Measurements from ENCODE around the gene ABCD1. TPM values are rescaled to one million over a fixed set of nuclear protein-coding genes. Genes with fewer than 3 reads are reported as not detected.
"Not testable (repeated sequence)": the region's sequence is repeated elsewhere in the genome, so short reads cannot be mapped to it uniquely, and the experiment has no call there.

The ABCD1 gene
- total RNA-seq, 2 donors from 2014 or later = 7.4 to 12.2 TPM

GRCh38 chrX:153739754-153740486 lies 15.3 kb downstream of the ABCD1 start:
- DNase-seq (ENCODE audit: low spot score) = no peak
- H3K36me3 Mint-ChIP-seq = peaks cover 2% of the 10 kb centered on the region
- no peak overlapping the region for H3K4me3 Mint-ChIP-seq
- H3K27ac Mint-ChIP-seq = no peak overlapping the region
- ATAC-seq = peak; percentile 52 to 67
- H3K27me3 Mint-ChIP-seq = peaks cover 0 to 4% of the 10 kb centered on the region in 2 donors
- H3K4me1 Mint-ChIP-seq (ENCODE audit: low read depth in 2 of 2) = peaks cover 9 to 11% of the 10 kb centered on the region in 2 donors
- no peaks in the 10 kb centered on the region for H3K9me3 Mint-ChIP-seq

GRCh38 chrX:153740631-153741222 lies 16.1 kb downstream of the ABCD1 start:
- Mint-ChIP-seq H3K27me3 (peaks cover 0 to 4% of the 10 kb centered on the region in 2 donors), H3K36me3 (no peaks in the 10 kb centered on the region), H3K27ac (no peak overlapping the region), H3K4me1 (ENCODE audit: low read depth in 2 of 2) (peaks cover under 1 to 3% of the 10 kb centered on the region in 2 donors), H3K9me3 (no peaks in the 10 kb centered on the region), H3K4me3 (no peak overlapping the region)
- DNase-seq (ENCODE audit: low spot score) = no peak
- ATAC-seq = no peak

- DNase-seq (ENCODE audit: low spot score) (no peak), ATAC-seq (no peak)
- H3K27me3 Mint-ChIP-seq = peaks cover 6 to 10% of the 10 kb centered on the region in 2 donors
- H3K36me3 Mint-ChIP-seq = no peaks in the 10 kb centered on the region
- no peak overlapping the region for H3K4me3 Mint-ChIP-seq
- peaks cover 0 to 3% of the 10 kb centered on the region in 2 donors for H3K4me1 Mint-ChIP-seq (ENCODE audit: low read depth in 2 of 2)
- no peak overlapping the region for H3K27ac Mint-ChIP-seq
- no peaks in the 10 kb centered on the region for H3K9me3 Mint-ChIP-seq
These were observed 16.8 kb downstream of the ABCD1 start for GRCh38 chrX:153741446-153741845.

- H3K9me3 Mint-ChIP-seq; H3K4me1 Mint-ChIP-seq (ENCODE audit: low read depth in 2 of 2); ATAC-seq; H3K4me3 Mint-ChIP-seq; DNase-seq (ENCODE audit: low spot score); H3K27ac Mint-ChIP-seq; H3K36me3 Mint-ChIP-seq: not testable (repeated sequence)
- peaks cover 8 to 13% of the 10 kb centered on the region in 2 donors for H3K27me3 Mint-ChIP-seq
These were observed 17.5 kb downstream of the ABCD1 start for GRCh38 chrX:153742111-153742510.

- H3K27me3 Mint-ChIP-seq = peaks cover 8 to 13% of the 10 kb centered on the region in 2 donors
- H3K4me1 Mint-ChIP-seq (ENCODE audit: low read depth in 2 of 2); H3K36me3 Mint-ChIP-seq; DNase-seq (ENCODE audit: low spot score); H3K9me3 Mint-ChIP-seq; H3K4me3 Mint-ChIP-seq; H3K27ac Mint-ChIP-seq; ATAC-seq: not testable (repeated sequence)
These were observed 18.3 kb downstream of the ABCD1 start for GRCh38 chrX:153742796-153743467.

GRCh38 chrX:153743468-153744209 lies 19.0 kb downstream of the ABCD1 start:
- DNase-seq (ENCODE audit: low spot score); H3K27ac Mint-ChIP-seq; H3K4me1 Mint-ChIP-seq (ENCODE audit: low read depth in 2 of 2); H3K9me3 Mint-ChIP-seq; H3K4me3 Mint-ChIP-seq; H3K36me3 Mint-ChIP-seq; ATAC-seq: not testable (repeated sequence)
- H3K27me3 Mint-ChIP-seq = peaks cover 8 to 13% of the 10 kb centered on the region in 2 donors

- Mint-ChIP-seq H3K36me3 (no peaks in the 10 kb centered on the region), H3K9me3 (no peaks in the 10 kb centered on the region), H3K4me1 (ENCODE audit: low read depth in 2 of 2) (peaks cover 0 to 3% of the 10 kb centered on the region in 2 donors), H3K27ac (no peak overlapping the region), H3K27me3 (peaks cover 8 to 18% of the 10 kb centered on the region in 2 donors), H3K4me3 (no peak overlapping the region)
- ATAC-seq (no peak), DNase-seq (ENCODE audit: low spot score) (no peak)
These were observed 19.8 kb downstream of the ABCD1 start for GRCh38 chrX:153744210-153745066.

- not testable (repeated sequence) for ATAC-seq; H3K9me3 Mint-ChIP-seq; H3K27ac Mint-ChIP-seq; H3K4me1 Mint-ChIP-seq (ENCODE audit: low read depth in 2 of 2); H3K36me3 Mint-ChIP-seq; H3K4me3 Mint-ChIP-seq; DNase-seq (ENCODE audit: low spot score)
- H3K27me3 Mint-ChIP-seq = peaks cover 8 to 24% of the 10 kb centered on the region in 2 donors
These were observed 20.4 kb downstream of the ABCD1 start for GRCh38 chrX:153745067-153745433.

GRCh38 chrX:153746359-153746758 lies 21.7 kb downstream of the ABCD1 start:
- ATAC-seq (no peak), DNase-seq (ENCODE audit: low spot score) (no peak)
- peaks cover 8 to 28% of the 10 kb centered on the region in 2 donors for H3K27me3 Mint-ChIP-seq
- H3K4me3 Mint-ChIP-seq = no peak overlapping the region
- H3K36me3 Mint-ChIP-seq = no peaks in the 10 kb centered on the region
- no peaks in the 10 kb centered on the region for H3K4me1 Mint-ChIP-seq (ENCODE audit: low read depth in 2 of 2)
- H3K9me3 Mint-ChIP-seq = no peaks in the 10 kb centered on the region
- H3K27ac Mint-ChIP-seq = no peak overlapping the region

- peaks cover 8 to 28% of the 10 kb centered on the region in 2 donors for H3K27me3 Mint-ChIP-seq
- H3K36me3 Mint-ChIP-seq; H3K4me1 Mint-ChIP-seq (ENCODE audit: low read depth in 2 of 2); H3K27ac Mint-ChIP-seq; H3K9me3 Mint-ChIP-seq; DNase-seq (ENCODE audit: low spot score); H3K4me3 Mint-ChIP-seq; ATAC-seq: not testable (repeated sequence)
These were observed 22.3 kb downstream of the ABCD1 start for GRCh38 chrX:153746991-153747390.

- not testable (repeated sequence) for ATAC-seq; DNase-seq (ENCODE audit: low spot score); H3K36me3 Mint-ChIP-seq; H3K27ac Mint-ChIP-seq; H3K4me3 Mint-ChIP-seq; H3K4me1 Mint-ChIP-seq (ENCODE audit: low read depth in 2 of 2); H3K9me3 Mint-ChIP-seq
- peaks cover 8 to 32% of the 10 kb centered on the region in 2 donors for H3K27me3 Mint-ChIP-seq
These were observed 24.4 kb downstream of the ABCD1 start for GRCh38 chrX:153749017-153749416.

GRCh38 chrX:153750127-153750774 lies 25.6 kb downstream of the ABCD1 start:
- Mint-ChIP-seq H3K27ac (peak overlapping the region in 1 of 2 donors; percentile 17), H3K4me1 (ENCODE audit: low read depth in 2 of 2) (no peaks in the 10 kb centered on the region), H3K4me3 (no peak overlapping the region), H3K36me3 (no peaks in the 10 kb centered on the region), H3K9me3 (no peaks in the 10 kb centered on the region), H3K27me3 (peaks cover 8 to 28% of the 10 kb centered on the region in 2 donors)
- ATAC-seq (no peak), DNase-seq (ENCODE audit: low spot score) (no peak)

All from natural killer cell treated with Interleukin-12 subunit alpha and Interleukin-12 subunit beta and Interleukin-15 and Interleukin-18, amount 100 ng/mL, for 72 hours (primary cell).